ENCODE data around the gene PDE4B. TPM values are rescaled to one million over a fixed set of nuclear protein-coding genes. Genes with fewer than 3 reads are reported as not detected.
"Not testable (repeated sequence)": the region's sequence is repeated elsewhere in the genome, so short reads cannot be mapped to it uniquely, and the experiment has no call there.

The PDE4B gene
- total RNA-seq, 1 donor from 2014 or later: 21.3 TPM

GRCh38 chr1:65949933-65950332 is 157.2 kb downstream of the PDE4B start:
- no peak for DNase-seq (ENCODE audit: low spot score)
- H3K36me3 Mint-ChIP-seq (ENCODE audit: low read depth): no peaks in the 10 kb centered on the region
- H3K27ac Mint-ChIP-seq: no peak overlapping the region
- peaks cover 16% of the 10 kb centered on the region for H3K4me1 Mint-ChIP-seq (ENCODE audit: low read depth)
- intact Hi-C loops (cut with micrococcal nuclease): no loop called here
- no peak overlapping the region for H3K4me3 Mint-ChIP-seq
- peaks cover 2% of the 10 kb centered on the region for H3K27me3 Mint-ChIP-seq (ENCODE audit: insufficient read depth)
- H3K9me3 Mint-ChIP-seq: peaks cover 7% of the 10 kb centered on the region

GRCh38 chr1:65952696-65953095 is 160.0 kb downstream of the PDE4B start:
- no peaks in the 10 kb centered on the region for H3K36me3 Mint-ChIP-seq (ENCODE audit: low read depth)
- H3K27ac Mint-ChIP-seq: no peak overlapping the region
- H3K4me3 Mint-ChIP-seq: no peak overlapping the region
- no peaks in the 10 kb centered on the region for H3K9me3 Mint-ChIP-seq
- no peaks in the 10 kb centered on the region for H3K27me3 Mint-ChIP-seq (ENCODE audit: insufficient read depth)
- intact Hi-C loops (cut with micrococcal nuclease): no loop called here
- peaks cover 15% of the 10 kb centered on the region for H3K4me1 Mint-ChIP-seq (ENCODE audit: low read depth)
- no peak for DNase-seq (ENCODE audit: low spot score)

GRCh38 chr1:65953170-65953569 is 160.5 kb downstream of the PDE4B start:
- Mint-ChIP-seq H3K9me3 (no peaks in the 10 kb centered on the region), H3K27ac (no peak overlapping the region), H3K4me1 (ENCODE audit: low read depth) (peaks cover 15% of the 10 kb centered on the region), H3K4me3 (no peak overlapping the region), H3K27me3 (ENCODE audit: insufficient read depth) (peaks cover 2% of the 10 kb centered on the region), H3K36me3 (ENCODE audit: low read depth) (no peaks in the 10 kb centered on the region)
- no peak for DNase-seq (ENCODE audit: low spot score)
- intact Hi-C loops (cut with micrococcal nuclease): no loop called here

- no peaks in the 10 kb centered on the region for H3K36me3 Mint-ChIP-seq (ENCODE audit: low read depth)
- intact Hi-C loops (cut with micrococcal nuclease): loop anchor here (5.0 kb wide), 2 partner anchors 143 to 238 kb away; no protein-coding TSS in a partner anchor
- no peak overlapping the region for H3K4me3 Mint-ChIP-seq
- H3K27me3 Mint-ChIP-seq (ENCODE audit: insufficient read depth): peaks cover 2% of the 10 kb centered on the region
- H3K4me1 Mint-ChIP-seq (ENCODE audit: low read depth): peaks cover 19% of the 10 kb centered on the region
- DNase-seq (ENCODE audit: low spot score): no peak
- no peaks in the 10 kb centered on the region for H3K9me3 Mint-ChIP-seq
- no peak overlapping the region for H3K27ac Mint-ChIP-seq
Observed at GRCh38 chr1:65955071-65955470, 162.4 kb downstream of the PDE4B start.

GRCh38 chr1:65955503-65955902 is 162.8 kb downstream of the PDE4B start:
- no peak overlapping the region for H3K27ac Mint-ChIP-seq
- no peaks in the 10 kb centered on the region for H3K36me3 Mint-ChIP-seq (ENCODE audit: low read depth)
- H3K27me3 Mint-ChIP-seq (ENCODE audit: insufficient read depth): peaks cover 2% of the 10 kb centered on the region
- H3K9me3 Mint-ChIP-seq: no peaks in the 10 kb centered on the region
- DNase-seq (ENCODE audit: low spot score): no peak
- peaks cover 22% of the 10 kb centered on the region for H3K4me1 Mint-ChIP-seq (ENCODE audit: low read depth)
- intact Hi-C loops (cut with micrococcal nuclease): loop anchor here (5.0 kb wide), 2 partner anchors 143 to 238 kb away; no protein-coding TSS in a partner anchor
- no peak overlapping the region for H3K4me3 Mint-ChIP-seq

- H3K27ac Mint-ChIP-seq: no peak overlapping the region
- H3K4me1 Mint-ChIP-seq (ENCODE audit: low read depth): peaks cover 14% of the 10 kb centered on the region
- peaks cover 2% of the 10 kb centered on the region for H3K27me3 Mint-ChIP-seq (ENCODE audit: insufficient read depth)
- peak; percentile 10 for DNase-seq (ENCODE audit: low spot score)
- no peaks in the 10 kb centered on the region for H3K36me3 Mint-ChIP-seq (ENCODE audit: low read depth)
- intact Hi-C loops (cut with micrococcal nuclease): loop anchor here (1.0 to 5.0 kb wide), 6 partner anchors 146 to 768 kb away; no protein-coding TSS in a partner anchor
- H3K9me3 Mint-ChIP-seq: no peaks in the 10 kb centered on the region
- H3K4me3 Mint-ChIP-seq: no peak overlapping the region
Observed at GRCh38 chr1:65958561-65959350, 166.1 kb downstream of the PDE4B start.

GRCh38 chr1:65959896-65960567 is 167.3 kb downstream of the PDE4B start:
- Mint-ChIP-seq H3K4me1 (ENCODE audit: low read depth) (peaks cover 13% of the 10 kb centered on the region), H3K9me3 (no peaks in the 10 kb centered on the region), H3K4me3 (no peak overlapping the region), H3K27ac (no peak overlapping the region), H3K36me3 (ENCODE audit: low read depth) (no peaks in the 10 kb centered on the region), H3K27me3 (ENCODE audit: insufficient read depth) (peaks cover 2% of the 10 kb centered on the region)
- intact Hi-C loops (cut with micrococcal nuclease): loop anchor here (1.0 to 5.0 kb wide), 6 partner anchors 148 to 767 kb away; no protein-coding TSS in a partner anchor
- no peak for DNase-seq (ENCODE audit: low spot score)

GRCh38 chr1:65963156-65963888 is 170.6 kb downstream of the PDE4B start:
- intact Hi-C loops (cut with micrococcal nuclease): no loop called here
- Mint-ChIP-seq H3K4me1 (ENCODE audit: low read depth) (peaks cover 8% of the 10 kb centered on the region), H3K36me3 (ENCODE audit: low read depth) (no peaks in the 10 kb centered on the region), H3K9me3 (no peaks in the 10 kb centered on the region), H3K4me3 (no peak overlapping the region), H3K27ac (no peak overlapping the region), H3K27me3 (ENCODE audit: insufficient read depth) (peaks cover 4% of the 10 kb centered on the region)
- DNase-seq (ENCODE audit: low spot score): no peak

- H3K27ac Mint-ChIP-seq: no peak overlapping the region
Observed at GRCh38 chr1:65964123-65964522, 171.4 kb downstream of the PDE4B start.

GRCh38 chr1:65965112-65965996 is 172.7 kb downstream of the PDE4B start:
- H3K27ac Mint-ChIP-seq: no peak overlapping the region
- intact Hi-C loops (cut with micrococcal nuclease): no loop called here
- no peak overlapping the region for H3K4me3 Mint-ChIP-seq
- DNase-seq (ENCODE audit: low spot score): no peak
- peaks cover 7% of the 10 kb centered on the region for H3K27me3 Mint-ChIP-seq (ENCODE audit: insufficient read depth)
- H3K36me3 Mint-ChIP-seq (ENCODE audit: low read depth): no peaks in the 10 kb centered on the region
- H3K9me3 Mint-ChIP-seq: no peaks in the 10 kb centered on the region
- peaks cover under 1% of the 10 kb centered on the region for H3K4me1 Mint-ChIP-seq (ENCODE audit: low read depth)

More at GRCh38 chr1:65964123-65964522, 171.4 kb downstream of the PDE4B start:
- intact Hi-C loops (cut with micrococcal nuclease): no loop called here
- no peaks in the 10 kb centered on the region for H3K9me3 Mint-ChIP-seq
- H3K4me3 Mint-ChIP-seq: no peak overlapping the region
- H3K27me3 Mint-ChIP-seq (ENCODE audit: insufficient read depth): peaks cover 5% of the 10 kb centered on the region
- peaks cover 8% of the 10 kb centered on the region for H3K4me1 Mint-ChIP-seq (ENCODE audit: low read depth)
- no peaks in the 10 kb centered on the region for H3K36me3 Mint-ChIP-seq (ENCODE audit: low read depth)
- no peak for DNase-seq (ENCODE audit: low spot score)

GRCh38 chr1:65967492-65967891 is 174.8 kb downstream of the PDE4B start:
- H3K9me3 Mint-ChIP-seq; H3K27ac Mint-ChIP-seq; H3K36me3 Mint-ChIP-seq (ENCODE audit: low read depth); H3K4me1 Mint-ChIP-seq (ENCODE audit: low read depth); intact Hi-C loops (cut with micrococcal nuclease); H3K4me3 Mint-ChIP-seq; DNase-seq (ENCODE audit: low spot score); H3K27me3 Mint-ChIP-seq (ENCODE audit: insufficient read depth): not testable (repeated sequence)

- no peaks in the 10 kb centered on the region for H3K4me1 Mint-ChIP-seq (ENCODE audit: low read depth)
- H3K36me3 Mint-ChIP-seq (ENCODE audit: low read depth): peaks cover 5% of the 10 kb centered on the region
- intact Hi-C loops (cut with micrococcal nuclease): no loop called here
- peaks cover 8% of the 10 kb centered on the region for H3K27me3 Mint-ChIP-seq (ENCODE audit: insufficient read depth)
- peaks cover 14% of the 10 kb centered on the region for H3K9me3 Mint-ChIP-seq
- DNase-seq (ENCODE audit: low spot score): no peak
- no peak overlapping the region for H3K4me3 Mint-ChIP-seq
- no peak overlapping the region for H3K27ac Mint-ChIP-seq
Observed at GRCh38 chr1:65971547-65971946, 178.9 kb downstream of the PDE4B start.
